Measurements from ENCODE around the gene SPATS2L.

- no peak for TF ChIP-seq CTCF (IDR thresholded peaks at IDR 0.05)
- no peak for TF ChIP-seq EZH2 (IDR thresholded peaks at IDR 0.05; ENCODE audit: borderline replicate concordance, insufficient read depth, low read depth, low read length, poor library complexity, severe bottlenecking)
Observed at GRCh38 chr2:200274116-200275075, 32.1 kb upstream of the SPATS2L start.
